ENCODE measurements around the gene RAB39A. TPM values are rescaled to one million over a fixed set of nuclear protein-coding genes. Genes with fewer than 3 reads are reported as not detected.
"Not testable (repeated sequence)": the region's sequence is repeated elsewhere in the genome, so short reads cannot be mapped to it uniquely, and the experiment has no call there.

RAB39A gene
- total RNA-seq, 2 experiments from 2014 or later = 0.60 to 2.1 TPM

DNA sequence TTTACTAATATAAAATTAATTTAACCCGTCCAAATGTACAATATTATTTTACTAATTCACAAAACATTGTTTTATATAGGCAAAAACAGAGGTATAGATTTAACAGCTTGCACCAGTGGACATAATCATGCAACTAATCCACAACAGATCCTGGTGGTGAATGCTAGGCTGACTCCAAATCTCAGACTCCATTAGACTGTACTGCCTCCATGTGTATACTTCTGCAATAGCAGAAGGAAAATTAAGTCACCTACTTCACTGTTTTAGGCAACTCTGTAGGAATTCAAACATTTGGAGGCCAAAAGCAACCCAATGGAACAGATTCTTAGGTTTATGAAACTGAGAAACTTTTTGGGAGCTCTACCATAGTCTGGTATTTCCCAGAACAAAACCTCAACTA lies 30.0 kb upstream of the RAB39A start:
- Histone ChIP-seq H3K36me3 (ENCODE audit: insufficient read depth, low read length) (no peaks in the 10 kb centered on the region), H2AFZ (ENCODE audit: low read length) (no peak overlapping the region), H3K4me1 (ENCODE audit: insufficient read depth, low read length, poor library complexity, severe bottlenecking) (no peaks in the 10 kb centered on the region), H3K9me2 (ENCODE audit: insufficient read depth, low read length) (no peaks in the 10 kb centered on the region), H4K20me1 (ENCODE audit: insufficient read depth, low read length) (no peaks in the 10 kb centered on the region), H3K4me2 (ENCODE audit: low read length) (no peak overlapping the region), H3K4me3 (ENCODE audit: low read depth, low read length, poor library complexity, severe bottlenecking) (no peak overlapping the region), H3K27ac (ENCODE audit: low read depth, low read length, poor library complexity, severe bottlenecking) (no peak overlapping the region), H3K9me3 (ENCODE audit: low read length) (no peaks in the 10 kb centered on the region), H3K79me2 (ENCODE audit: insufficient read depth, low read depth, low read length) (no peaks in the 10 kb centered on the region)
- POLR2A ChIA-PET = no interaction called here
- DNase-seq (ENCODE audit: low spot score) = peak; percentile 32
- intact Hi-C loops (cut with micrococcal nuclease; ENCODE audit: unreplicated experiment) = no loop called here
- no peak for TF ChIP-seq EZH2phosphoT487 (IDR thresholded peaks at IDR 0.05; ENCODE audit: borderline replicate concordance, low read depth, low read length)
- TF ChIP-seq, protein P1, sequence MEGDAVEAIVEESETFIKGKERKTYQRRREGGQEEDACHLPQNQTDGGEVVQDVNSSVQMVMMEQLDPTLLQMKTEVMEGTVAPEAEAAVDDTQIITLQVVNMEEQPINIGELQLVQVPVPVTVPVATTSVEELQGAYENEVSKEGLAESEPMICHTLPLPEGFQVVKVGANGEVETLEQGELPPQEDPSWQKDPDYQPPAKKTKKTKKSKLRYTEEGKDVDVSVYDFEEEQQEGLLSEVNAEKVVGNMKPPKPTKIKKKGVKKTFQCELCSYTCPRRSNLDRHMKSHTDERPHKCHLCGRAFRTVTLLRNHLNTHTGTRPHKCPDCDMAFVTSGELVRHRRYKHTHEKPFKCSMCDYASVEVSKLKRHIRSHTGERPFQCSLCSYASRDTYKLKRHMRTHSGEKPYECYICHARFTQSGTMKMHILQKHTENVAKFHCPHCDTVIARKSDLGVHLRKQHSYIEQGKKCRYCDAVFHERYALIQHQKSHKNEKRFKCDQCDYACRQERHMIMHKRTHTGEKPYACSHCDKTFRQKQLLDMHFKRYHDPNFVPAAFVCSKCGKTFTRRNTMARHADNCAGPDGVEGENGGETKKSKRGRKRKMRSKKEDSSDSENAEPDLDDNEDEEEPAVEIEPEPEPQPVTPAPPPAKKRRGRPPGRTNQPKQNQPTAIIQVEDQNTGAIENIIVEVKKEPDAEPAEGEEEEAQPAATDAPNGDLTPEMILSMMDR (conservative IDR thresholded peaks at IDR 0.05; ENCODE audit: low read length) = peak; percentile 65
- CTCF ChIA-PET (ENCODE audit: unreplicated experiment) = no interaction called here
- no TSS peak for BruUV-seq (replicated peaks)

DNA sequence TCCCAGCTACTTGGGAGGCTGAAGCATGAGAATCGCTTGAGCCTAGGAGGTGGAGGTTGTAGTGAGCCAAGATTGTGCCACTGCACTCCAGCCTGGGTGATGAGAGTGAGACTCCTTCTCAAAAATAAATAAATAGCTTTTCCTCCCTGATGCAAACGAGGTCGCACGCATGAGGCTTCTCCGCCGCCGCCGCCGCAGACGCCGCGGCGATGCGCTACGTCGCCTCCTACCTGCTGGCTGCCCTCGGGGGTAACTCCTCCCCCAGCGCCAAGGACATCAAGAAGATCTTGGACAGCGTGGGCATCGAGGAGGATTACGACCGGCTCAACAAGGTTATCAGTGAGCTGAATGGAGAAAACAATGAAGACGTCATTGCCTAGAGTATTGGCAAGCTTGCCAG lies 20.0 kb upstream of the RAB39A start:
- H3K36me3 ChIP-seq (ENCODE audit: insufficient read depth, low read length) = no peaks in the 10 kb centered on the region
- no TSS peak for BruUV-seq (replicated peaks)
- CTCF ChIA-PET (ENCODE audit: unreplicated experiment) = no interaction called here
- POLR2A ChIA-PET = interaction anchor here (0.6 kb wide), 1 partner anchor 707 kb away, joined by 3 read pairs; no protein-coding TSS in a partner anchor
- no peak overlapping the region for H3K27ac ChIP-seq (ENCODE audit: low read depth, low read length, poor library complexity, severe bottlenecking)
- no peak for DNase-seq (ENCODE audit: low spot score)
- H2AFZ ChIP-seq (ENCODE audit: low read length) = no peak overlapping the region
- intact Hi-C loops (cut with micrococcal nuclease; ENCODE audit: unreplicated experiment) = no loop called here
- H3K4me2 ChIP-seq (ENCODE audit: low read length) = no peak overlapping the region
- H3K79me2 ChIP-seq (ENCODE audit: insufficient read depth, low read depth, low read length) = no peaks in the 10 kb centered on the region
- H3K4me3 ChIP-seq (ENCODE audit: low read depth, low read length, poor library complexity, severe bottlenecking) = no peak overlapping the region
- TF ChIP-seq EZH2phosphoT487 (IDR thresholded peaks at IDR 0.05; ENCODE audit: borderline replicate concordance, low read depth, low read length) = no peak
- TF ChIP-seq, protein P1 (conservative IDR thresholded peaks at IDR 0.05; ENCODE audit: low read length) = no peak
- H3K4me1 ChIP-seq (ENCODE audit: insufficient read depth, low read length, poor library complexity, severe bottlenecking) = no peaks in the 10 kb centered on the region
- H3K9me3 ChIP-seq (ENCODE audit: low read length) = no peaks in the 10 kb centered on the region
- no peaks in the 10 kb centered on the region for H4K20me1 ChIP-seq (ENCODE audit: insufficient read depth, low read length)
- no peaks in the 10 kb centered on the region for H3K9me2 ChIP-seq (ENCODE audit: insufficient read depth, low read length)

DNA sequence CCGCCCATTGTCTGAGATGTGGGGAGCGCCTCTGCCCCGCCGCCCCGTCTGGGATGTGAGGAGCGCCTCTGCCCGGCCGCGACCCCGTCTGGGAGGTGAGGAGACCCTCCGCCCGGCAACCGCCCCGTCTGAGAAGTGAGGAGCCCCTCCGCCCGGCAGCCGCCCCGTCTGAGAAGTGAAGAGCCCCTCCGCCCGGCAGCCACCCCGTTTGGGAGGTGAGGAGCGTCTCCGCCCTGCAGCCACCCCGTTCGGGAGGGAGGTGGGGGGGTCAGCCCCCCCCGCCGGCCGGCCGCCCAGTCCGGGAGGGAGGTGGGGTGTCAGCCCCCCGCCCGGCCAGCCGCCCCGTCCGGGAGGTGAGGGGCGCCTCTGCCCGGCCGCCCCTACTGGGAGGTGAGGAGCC lies 15.8 kb upstream of the RAB39A start:
- CTCF ChIA-PET (ENCODE audit: unreplicated experiment); POLR2A ChIA-PET: not testable (repeated sequence)

More for the DNA sequence above, 15.8 kb upstream of the RAB39A start:
- H3K27ac ChIP-seq (ENCODE audit: low read depth, low read length, poor library complexity, severe bottlenecking); H3K9me3 ChIP-seq (ENCODE audit: low read length); H3K4me1 ChIP-seq (ENCODE audit: insufficient read depth, low read length, poor library complexity, severe bottlenecking); H3K4me3 ChIP-seq (ENCODE audit: low read depth, low read length, poor library complexity, severe bottlenecking); BruUV-seq (replicated peaks); DNase-seq (ENCODE audit: low spot score); H3K9me2 ChIP-seq (ENCODE audit: insufficient read depth, low read length); intact Hi-C loops (cut with micrococcal nuclease; ENCODE audit: unreplicated experiment); H3K4me2 ChIP-seq (ENCODE audit: low read length); H2AFZ ChIP-seq (ENCODE audit: low read length); H3K79me2 ChIP-seq (ENCODE audit: insufficient read depth, low read depth, low read length); H4K20me1 ChIP-seq (ENCODE audit: insufficient read depth, low read length); H3K36me3 ChIP-seq (ENCODE audit: insufficient read depth, low read length): not testable (repeated sequence)
